ENCODE results near the gene MRPL47.
A peak's percentile ranks its signal among the peaks of the same experiment; 100 is the strongest.

MRPL47 gene

DNA sequence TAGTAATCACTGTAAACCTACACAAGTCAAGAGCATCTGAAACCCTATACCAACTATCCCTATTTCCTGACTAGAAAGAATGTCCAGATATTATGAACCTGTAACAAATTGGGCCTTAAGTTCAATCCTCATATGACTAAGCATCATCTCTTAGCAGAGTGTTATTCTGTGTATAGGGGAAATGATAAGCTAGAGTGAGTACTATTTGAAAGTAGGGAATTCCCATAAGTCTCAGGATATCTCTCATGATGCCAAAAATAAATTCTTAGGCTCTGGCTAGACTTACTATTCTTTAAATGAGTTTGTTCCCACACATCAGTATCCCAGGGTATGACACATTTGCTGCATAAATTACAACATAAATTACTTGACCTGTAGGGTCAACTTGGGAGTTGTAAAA lies 15.3 kb downstream of the MRPL47 start:
- Histone ChIP-seq H3K4me3 (ENCODE audit: low read length) (no peak overlapping the region), H3K27me3 (ENCODE audit: insufficient read depth, low read length) (no peaks in the 10 kb centered on the region), H3K27ac (ENCODE audit: low read depth, low read length) (no peak overlapping the region), H3K36me3 (ENCODE audit: insufficient read depth, low read length) (peaks cover 98% of the 10 kb centered on the region), H3K4me1 (ENCODE audit: insufficient read depth, low read length) (no peaks in the 10 kb centered on the region), H3K9me3 (ENCODE audit: insufficient read depth, low read depth, low read length) (no peaks in the 10 kb centered on the region), H3K9ac (ENCODE audit: low read depth, low read length) (no peak overlapping the region)

DNA sequence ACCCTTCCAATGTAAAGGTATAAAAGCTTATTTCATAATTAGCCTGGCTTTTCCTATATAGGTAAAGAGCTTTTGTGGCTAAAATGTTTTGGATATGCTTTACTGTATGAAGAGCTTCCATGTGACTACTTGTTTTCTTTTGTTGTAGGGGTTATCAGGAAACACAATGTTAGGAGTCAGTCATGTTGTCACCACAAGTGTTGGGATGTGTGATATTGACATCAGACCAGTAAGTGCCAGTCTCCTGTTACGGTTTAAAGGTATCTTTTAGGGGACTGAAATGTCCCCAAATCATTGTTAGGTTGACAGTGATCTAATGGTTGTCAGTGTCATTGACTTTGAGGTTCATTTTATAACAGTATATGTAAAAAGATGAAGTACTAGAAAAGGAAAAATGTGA lies 23.4 kb downstream of the MRPL47 start:
- no peak overlapping the region for H3K4me3 ChIP-seq (ENCODE audit: low read length)
- H3K4me1 ChIP-seq (ENCODE audit: insufficient read depth, low read length) = no peaks in the 10 kb centered on the region
- H3K27me3 ChIP-seq (ENCODE audit: insufficient read depth, low read length) = no peaks in the 10 kb centered on the region
- no peak overlapping the region for H3K27ac ChIP-seq (ENCODE audit: low read depth, low read length)
- H3K9me3 ChIP-seq (ENCODE audit: insufficient read depth, low read depth, low read length) = no peaks in the 10 kb centered on the region
- WGBS = 96% methylated on average over 1 of the region's 1 CpG
- peaks cover 95% of the 10 kb centered on the region for H3K36me3 ChIP-seq (ENCODE audit: insufficient read depth, low read length)
- no peak overlapping the region for H3K9ac ChIP-seq (ENCODE audit: low read depth, low read length)

DNA sequence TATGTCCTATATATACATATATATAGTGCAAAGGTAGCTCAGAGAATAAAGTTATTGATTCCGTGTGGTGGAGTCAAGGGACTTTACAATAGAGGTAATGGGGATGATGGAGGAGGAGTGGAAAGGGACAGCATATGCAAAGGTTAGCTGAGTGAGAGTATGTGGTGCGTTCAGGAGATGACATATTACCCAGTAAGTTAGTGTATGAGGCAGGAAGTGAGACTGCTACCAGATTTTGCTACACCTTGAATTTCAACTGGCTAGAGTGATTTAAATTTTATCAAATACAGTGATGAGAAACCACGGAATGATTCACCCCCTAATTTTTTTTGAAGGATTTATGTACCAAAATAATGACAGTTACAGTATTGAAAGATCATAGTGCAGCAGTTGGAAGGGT lies 38.9 kb downstream of the MRPL47 start:
- WGBS = 91% methylated on average over 3 of the region's 3 CpGs

DNA sequence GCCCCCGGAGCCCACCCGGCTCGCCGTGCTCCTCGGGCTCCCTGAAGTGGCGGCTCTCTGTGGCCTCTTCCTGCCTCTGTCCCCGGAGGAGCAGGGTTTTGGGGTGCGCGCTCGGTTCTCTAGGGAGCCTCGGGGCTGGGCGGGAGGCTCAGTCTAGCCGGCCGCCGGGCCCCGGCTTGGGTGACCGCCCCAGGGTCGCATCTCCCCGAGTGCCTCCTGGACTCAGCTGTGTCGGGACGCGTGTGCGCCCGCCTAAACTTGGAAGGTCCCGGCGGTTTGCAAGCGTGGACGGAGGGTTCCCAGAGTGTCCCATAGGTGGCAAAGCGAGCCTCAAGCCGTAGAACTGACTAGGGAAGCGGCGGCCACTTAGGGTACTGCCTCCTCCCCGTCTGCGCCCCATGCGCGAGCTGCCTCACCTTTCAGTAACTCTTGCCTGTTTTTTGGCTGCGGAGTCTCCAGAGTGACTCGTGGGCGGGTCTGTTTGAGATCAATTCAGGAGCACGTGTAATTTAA lies 41.1 kb downstream of the MRPL47 start:
- Histone ChIP-seq H3K9me3 (ENCODE audit: insufficient read depth, low read depth, low read length) (no peaks in the 10 kb centered on the region), H3K36me3 (ENCODE audit: insufficient read depth, low read length) (no peaks in the 10 kb centered on the region), H3K27ac (ENCODE audit: low read depth, low read length) (peak overlapping the region; percentile 90; the same call in 1 of the 2 replicates), H3K4me1 (ENCODE audit: insufficient read depth, low read length) (peaks cover 9% of the 10 kb centered on the region; the same call in 1 of the 2 replicates), H3K9ac (ENCODE audit: low read depth, low read length) (peak overlapping the region; percentile 92), H3K27me3 (ENCODE audit: insufficient read depth, low read length) (no peaks in the 10 kb centered on the region), H3K4me3 (ENCODE audit: low read length) (peak overlapping the region; percentile 75)
- WGBS = under 1% methylated on average over 40 of the region's 40 CpGs

More for the DNA sequence above, 38.9 kb downstream of the MRPL47 start:
- H3K36me3 ChIP-seq (ENCODE audit: insufficient read depth, low read length) = peaks cover 14% of the 10 kb centered on the region
- peaks cover 9% of the 10 kb centered on the region; the same call in 1 of the 2 replicates for H3K4me1 ChIP-seq (ENCODE audit: insufficient read depth, low read length)
- H3K4me3 ChIP-seq (ENCODE audit: low read length) = no peak overlapping the region
- H3K9me3 ChIP-seq (ENCODE audit: insufficient read depth, low read depth, low read length) = no peaks in the 10 kb centered on the region
- no peaks in the 10 kb centered on the region for H3K27me3 ChIP-seq (ENCODE audit: insufficient read depth, low read length)
- H3K9ac ChIP-seq (ENCODE audit: low read depth, low read length) = no peak overlapping the region
- H3K27ac ChIP-seq (ENCODE audit: low read depth, low read length) = no peak overlapping the region

GRCh38 chr3:179562591-179563270 lies 41.7 kb downstream of the MRPL47 start, which contains the start of gene ACTL6A:
Gene ACTL6A (plus strand): TSS chr3:179562926. CDS start chr3:179563093, 167 bp downstream.
- H3K4me1 ChIP-seq (ENCODE audit: insufficient read depth, low read length) = peaks cover 9% of the 10 kb centered on the region; the same call in 1 of the 2 replicates
- H3K4me3 ChIP-seq (ENCODE audit: low read length) = peak within 1 kb of the TSS; percentile 75
- no peaks in the 10 kb centered on the region for H3K9me3 ChIP-seq (ENCODE audit: insufficient read depth, low read depth, low read length)
- no peaks in the 10 kb centered on the region for H3K27me3 ChIP-seq (ENCODE audit: insufficient read depth, low read length)
- H3K9ac ChIP-seq (ENCODE audit: low read depth, low read length) = peak within 1 kb of the TSS; percentile 92
- H3K27ac ChIP-seq (ENCODE audit: low read depth, low read length) = peak within 1 kb of the TSS; percentile 90
- WGBS = under 1% methylated on average over 52 of the region's 55 CpGs
- no peaks in the 10 kb centered on the region for H3K36me3 ChIP-seq (ENCODE audit: insufficient read depth, low read length)

- Histone ChIP-seq H3K36me3 (ENCODE audit: insufficient read depth, low read length) (no peaks in the 10 kb centered on the region), H3K27me3 (ENCODE audit: insufficient read depth, low read length) (no peaks in the 10 kb centered on the region), H3K9me3 (ENCODE audit: insufficient read depth, low read depth, low read length) (no peaks in the 10 kb centered on the region), H3K9ac (ENCODE audit: low read depth, low read length) (no peak overlapping the region), H3K27ac (ENCODE audit: low read depth, low read length) (no peak overlapping the region), H3K4me1 (ENCODE audit: insufficient read depth, low read length) (peaks cover 9% of the 10 kb centered on the region; the same call in 1 of the 2 replicates), H3K4me3 (ENCODE audit: low read length) (no peak overlapping the region)
- 73% methylated on average over 1 of the region's 1 CpG for WGBS
Measured at GRCh38 chr3:179560791-179561190, 43.6 kb downstream of the MRPL47 start.

GRCh38 chr3:179558742-179559364 lies 45.6 kb downstream of the MRPL47 start:
- 8% methylated on average over 3 of the region's 3 CpGs for WGBS
- H3K9me3 ChIP-seq (ENCODE audit: insufficient read depth, low read depth, low read length) = no peaks in the 10 kb centered on the region
- H3K4me1 ChIP-seq (ENCODE audit: insufficient read depth, low read length) = 0 out of 2 replicates have a peak, but pooled peaks cover under 1% of the 10 kb centered on the region
- no peak overlapping the region for H3K9ac ChIP-seq (ENCODE audit: low read depth, low read length)
- H3K36me3 ChIP-seq (ENCODE audit: insufficient read depth, low read length) = no peaks in the 10 kb centered on the region
- H3K27ac ChIP-seq (ENCODE audit: low read depth, low read length) = no peak overlapping the region
- no peak overlapping the region for H3K4me3 ChIP-seq (ENCODE audit: low read length)
- H3K27me3 ChIP-seq (ENCODE audit: insufficient read depth, low read length) = no peaks in the 10 kb centered on the region

DNA sequence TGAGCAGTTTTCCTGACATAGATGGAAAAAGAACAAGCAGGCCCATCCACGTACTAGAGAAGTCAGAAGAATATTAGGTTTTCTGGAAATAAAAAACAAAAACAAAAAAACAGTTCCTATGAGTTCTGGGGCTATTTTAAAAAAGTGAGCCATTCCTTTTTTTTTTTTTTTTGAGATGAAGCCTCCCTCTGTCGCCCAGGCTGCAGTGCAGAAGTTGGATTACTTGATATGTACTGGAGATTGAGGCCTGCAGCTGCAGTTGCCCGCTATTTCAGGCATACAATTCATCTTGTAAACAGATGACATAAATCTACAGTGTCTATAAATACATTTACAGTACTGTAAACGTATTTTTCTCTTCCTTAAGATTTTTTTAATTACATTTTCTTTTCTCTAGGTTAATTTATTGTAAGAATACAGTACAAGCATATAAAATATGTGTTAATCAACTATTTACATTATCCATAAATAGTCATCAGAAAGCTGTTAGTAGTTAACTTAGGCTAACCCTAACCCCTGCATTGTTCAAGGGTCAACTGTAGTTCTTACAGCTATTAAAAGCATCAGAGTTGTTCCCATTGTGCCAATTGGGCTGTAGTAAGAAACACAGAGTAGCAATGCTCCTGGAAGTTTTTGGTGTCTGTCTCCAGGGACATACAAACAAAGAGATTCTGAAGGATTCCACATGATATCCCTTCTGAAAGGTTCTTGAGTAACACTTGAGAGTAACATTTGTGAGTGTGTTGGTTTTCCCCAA lies 52.9 kb downstream of the MRPL47 start:
- Histone ChIP-seq H3K27me3 (ENCODE audit: insufficient read depth, low read length) (no peaks in the 10 kb centered on the region), H3K4me3 (ENCODE audit: low read length) (no peak overlapping the region), H3K27ac (ENCODE audit: low read depth, low read length) (no peak overlapping the region), H3K9ac (ENCODE audit: low read depth, low read length) (no peak overlapping the region), H3K4me1 (ENCODE audit: insufficient read depth, low read length) (peaks cover 5% of the 10 kb centered on the region; the same call in 1 of the 2 replicates), H3K36me3 (ENCODE audit: insufficient read depth, low read length) (no peaks in the 10 kb centered on the region), H3K9me3 (ENCODE audit: insufficient read depth, low read depth, low read length) (no peaks in the 10 kb centered on the region)
- 95% methylated on average over 3 of the region's 4 CpGs for WGBS

- Histone ChIP-seq H3K27me3 (ENCODE audit: insufficient read depth, low read length) (no peaks in the 10 kb centered on the region), H3K4me3 (ENCODE audit: low read length) (no peak overlapping the region), H3K9ac (ENCODE audit: low read depth, low read length) (no peak overlapping the region), H3K27ac (ENCODE audit: low read depth, low read length) (no peak overlapping the region), H3K4me1 (ENCODE audit: insufficient read depth, low read length) (peaks cover 5% of the 10 kb centered on the region; the same call in 1 of the 2 replicates), H3K9me3 (ENCODE audit: insufficient read depth, low read depth, low read length) (no peaks in the 10 kb centered on the region), H3K36me3 (ENCODE audit: insufficient read depth, low read length) (no peaks in the 10 kb centered on the region)
- WGBS = 73% methylated on average over 2 of the region's 2 CpGs
Measured at GRCh38 chr3:179546814-179547241, 57.6 kb downstream of the MRPL47 start.

DNA sequence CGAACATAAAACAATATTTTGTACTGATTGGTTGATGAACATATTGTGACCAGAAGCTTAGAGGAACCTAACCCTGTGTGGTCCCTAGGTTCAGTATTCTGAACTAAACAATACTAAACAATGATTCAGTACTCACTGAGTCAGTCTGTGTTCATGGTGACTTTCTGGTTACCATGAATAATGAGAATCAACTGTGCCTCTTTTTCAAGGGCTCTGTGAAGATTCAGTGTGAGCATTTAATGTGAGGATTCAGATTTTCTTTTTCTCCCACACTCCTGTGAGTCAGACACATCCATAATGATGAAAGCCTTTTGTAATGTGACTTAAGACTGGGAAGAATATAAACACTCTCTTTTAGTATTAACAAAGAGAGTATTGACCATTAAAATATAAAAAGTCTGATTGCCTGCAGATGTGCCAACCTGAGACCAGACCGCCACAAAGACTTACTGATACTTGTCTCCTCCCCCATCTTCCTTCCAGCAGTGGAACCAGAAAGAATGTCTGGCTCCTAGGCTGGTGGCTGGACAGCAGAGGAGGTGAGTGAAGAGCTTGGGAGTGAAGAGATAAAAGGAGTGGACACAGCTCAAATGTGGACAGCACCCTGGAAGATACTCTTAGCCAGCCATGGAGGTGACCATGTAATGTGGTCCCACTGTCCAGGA lies 59.3 kb downstream of the MRPL47 start:
- no peaks in the 10 kb centered on the region for H3K9me3 ChIP-seq (ENCODE audit: insufficient read depth, low read depth, low read length)
- no peak overlapping the region for H3K9ac ChIP-seq (ENCODE audit: low read depth, low read length)

More for the DNA sequence above, 59.3 kb downstream of the MRPL47 start:
- Histone ChIP-seq H3K36me3 (ENCODE audit: insufficient read depth, low read length) (no peaks in the 10 kb centered on the region), H3K27ac (ENCODE audit: low read depth, low read length) (no peak overlapping the region), H3K4me3 (ENCODE audit: low read length) (no peak overlapping the region), H3K4me1 (ENCODE audit: insufficient read depth, low read length) (peaks cover 5% of the 10 kb centered on the region; the same call in 1 of the 2 replicates), H3K27me3 (ENCODE audit: insufficient read depth, low read length) (no peaks in the 10 kb centered on the region)
- 100% methylated on average over 1 of the region's 2 CpGs for WGBS
